H9 (cell line): ENCODE results near the gene STYXL2. TPM values are rescaled to one million over a fixed set of nuclear protein-coding genes. Genes with fewer than 3 reads are reported as not detected.

Source experiments
- DNase-seq: peaks from one replicate; pipeline ENCODE4 v3.0.0-alpha.2; 2017
- H2AFZ ChIP-seq: one replicate; pipeline ENCODE4 v1.6.1; 2013; ENCODE audit warnings: mild to moderate bottlenecking, low read length, control low read depth, moderate library complexity
- H2AK5ac ChIP-seq: 2 replicates; pipeline ENCODE4 v1.6.1; 2013; ENCODE audit warnings: low read length, control low read depth, mixed read lengths; ENCODE audit not compliant: insufficient read length
- H2BK120ac ChIP-seq: one replicate; pipeline ENCODE4 v1.6.1; 2013; ENCODE audit warnings: low read depth, mild to moderate bottlenecking, low read length, control low read depth, inconsistent platforms; ENCODE audit not compliant: poor library complexity, severe bottlenecking
- H2BK12ac ChIP-seq: 2 replicates; pipeline ENCODE4 v1.6.1; 2013; ENCODE audit warnings: low read length, control low read depth, mixed read lengths, low read depth; ENCODE audit not compliant: insufficient read length
- H2BK15ac ChIP-seq: 2 replicates; pipeline ENCODE4 v1.6.1; 2013; ENCODE audit warnings: low read depth, low read length, control low read depth
- H2BK20ac ChIP-seq: one replicate; pipeline ENCODE4 v1.6.1; 2013; ENCODE audit warnings: low read depth, mild to moderate bottlenecking, low read length, control low read depth, inconsistent platforms; ENCODE audit not compliant: poor library complexity, severe bottlenecking
- H2BK5ac ChIP-seq: 2 replicates; pipeline ENCODE4 v1.6.1; 2013; ENCODE audit warnings: low read length, control low read depth, mixed read lengths; ENCODE audit not compliant: insufficient read length
- H3K14ac ChIP-seq: 2 replicates; pipeline ENCODE4 v1.6.1; 2013; ENCODE audit warnings: low read length, control low read depth; ENCODE audit not compliant: insufficient read depth
- H3K18ac ChIP-seq: 2 replicates; pipeline ENCODE4 v1.6.1; 2013; ENCODE audit warnings: low read depth, mild to moderate bottlenecking, mixed read lengths, low read length, control low read depth; ENCODE audit not compliant: insufficient read length
- H3K23ac ChIP-seq: 2 replicates; pipeline ENCODE4 v1.6.1; 2013; ENCODE audit warnings: low read length, control low read depth, mixed read lengths, low read depth; ENCODE audit not compliant: insufficient read length
- H3K23me2 ChIP-seq: 2 replicates; pipeline ENCODE4 v1.6.1; 2013; ENCODE audit warnings: low read depth, mild to moderate bottlenecking, mixed read lengths, low read length, control low read depth; ENCODE audit not compliant: insufficient read length, poor library complexity, severe bottlenecking
- H3K27ac ChIP-seq: 2 replicates; pipeline ENCODE4 v1.5.1; 2013; ENCODE audit warnings: low read length, control low read depth, mixed read lengths, low read depth; ENCODE audit not compliant: insufficient read length
- H3K27me3 ChIP-seq: 2 replicates; pipeline ENCODE4 v1.6.1; 2013; ENCODE audit warnings: low read length, control low read depth, inconsistent platforms; ENCODE audit not compliant: insufficient read depth
- H3K4ac ChIP-seq: 2 replicates; pipeline ENCODE4 v1.6.1; 2013; ENCODE audit warnings: low read depth, mild to moderate bottlenecking, control low read depth, inconsistent platforms, low read length, moderate library complexity
- H3K4me1 ChIP-seq: 2 replicates; pipeline ENCODE4 v1.6.1; 2013; ENCODE audit warnings: low read length, control low read depth, inconsistent platforms; ENCODE audit not compliant: insufficient read depth
- H3K4me2 ChIP-seq: 2 replicates; pipeline ENCODE4 v1.6.1; 2013; ENCODE audit warnings: low read length, control low read depth, mixed read lengths; ENCODE audit not compliant: insufficient read length, insufficient read depth
- H3K56ac ChIP-seq: 2 replicates; pipeline ENCODE4 v1.6.1; 2013; ENCODE audit warnings: low read depth, mild to moderate bottlenecking, mixed read lengths, low read length, control low read depth; ENCODE audit not compliant: insufficient read length
- H3K79me1 ChIP-seq: 2 replicates; pipeline ENCODE4 v1.6.1; 2013; ENCODE audit warnings: low read depth, mild to moderate bottlenecking, moderate library complexity, low read length, control low read depth, inconsistent platforms; ENCODE audit not compliant: insufficient read depth, poor library complexity, severe bottlenecking
- H3K79me2 ChIP-seq: 2 replicates; pipeline ENCODE4 v1.6.1; 2013; ENCODE audit warnings: low read length, control low read depth, inconsistent platforms; ENCODE audit not compliant: insufficient read depth
- H3K9ac ChIP-seq: 2 replicates; pipeline ENCODE4 v1.6.1; 2013; ENCODE audit warnings: low read length, control low read depth, mixed read lengths; ENCODE audit not compliant: insufficient read length; ENCODE audit errors: extremely low read depth
- H3K9me3 ChIP-seq: one replicate; pipeline ENCODE4 v1.6.1; 2013; ENCODE audit warnings: low read depth, low read length, inconsistent platforms; ENCODE audit not compliant: control insufficient read depth
- H3T11ph ChIP-seq: one replicate; pipeline ENCODE4 v1.6.1; 2013; ENCODE audit warnings: mild to moderate bottlenecking, low read length, control low read depth, inconsistent platforms
- H4K20me1 ChIP-seq: one replicate; pipeline ENCODE4 v1.6.1; 2013; ENCODE audit not compliant: control insufficient read depth, insufficient read length, insufficient read depth
- H4K5ac ChIP-seq: 2 replicates; pipeline ENCODE4 v1.6.1; 2013; ENCODE audit warnings: low read depth, mild to moderate bottlenecking, mixed read lengths, low read length, control low read depth; ENCODE audit not compliant: insufficient read length
- H4K8ac ChIP-seq: replicated peaks from 2 replicates; pipeline ENCODE4 v1.6.1; 2013; ENCODE audit warnings: low read length, control low read depth, mixed read lengths, low read depth; ENCODE audit not compliant: insufficient read length
- H4K91ac ChIP-seq: 2 replicates; pipeline ENCODE4 v1.6.1; 2013; ENCODE audit warnings: low read depth, mild to moderate bottlenecking, moderate library complexity, mixed read lengths, low read length, control low read depth; ENCODE audit not compliant: insufficient read length
- H3K27ac Mint-ChIP-seq, 3 experiments: 2 replicates in 2 of 3; 3 replicates in 1 of 3; pipeline ENCODE4 v1.8.0; 2020 to 2021; ENCODE audit warnings: mixed read lengths in 3 of 3, mild to moderate bottlenecking in 1 of 3, moderate library complexity in 1 of 3
- H3K27me3 Mint-ChIP-seq: 2 replicates; pipeline ENCODE4 v1.8.0; 2021; ENCODE audit warnings: low read depth, mild to moderate bottlenecking, moderate library complexity, mixed read lengths
- H3K36me3 Mint-ChIP-seq, 3 experiments: 2 replicates in 2 of 3; 3 replicates in 1 of 3; pipeline ENCODE4 v1.8.0; 2020 to 2021; ENCODE audit warnings: low read depth in 3 of 3, mixed read lengths in 3 of 3; ENCODE audit not compliant: insufficient read depth in 1 of 3
- H3K4me1 Mint-ChIP-seq, 2 experiments: 2 replicates each; pipeline ENCODE4 v1.8.0; 2020; ENCODE audit warnings: mixed read lengths in 2 of 2
- H3K4me3 Mint-ChIP-seq, 2 experiments: 2 replicates in 1 of 2; 3 replicates in 1 of 2; pipeline ENCODE4 v1.8.0; 2020 to 2021; ENCODE audit warnings: mild to moderate bottlenecking in 2 of 2, mixed read lengths in 2 of 2, moderate library complexity in 1 of 2
- H3K9me3 Mint-ChIP-seq, 2 experiments: 2 replicates in 1 of 2; 3 replicates in 1 of 2; pipeline ENCODE4 v1.8.0; 2020; ENCODE audit warnings: mild to moderate bottlenecking in 2 of 2, mixed read lengths in 2 of 2, moderate library complexity in 1 of 2
- WGBS: extraction: QIAGEN DNeasy Blood & Tissue Kit; methylation state at CpG from one replicate; pipeline ENCODE4 v1.1.7; 2013; ENCODE audit warnings: missing lambda C conversion rate, low lambda C conversion rate, mixed read lengths; ENCODE audit not compliant: insufficient read length; ENCODE audit errors: extremely low coverage; 5-methylcytosine and 5-hydroxymethylcytosine counted together
- total RNA-seq: library from RNA; stranded (reverse); gene quantifications from 2 replicates; pipeline ENCODE4 v1.2.1, GENCODE V29; 2021
- TF ChIP-seq, protein P1 (sequence below): fragments of 200-600 bp; sonication (generic); conservative IDR thresholded peaks from 3 replicates; pipeline ENCODE4 v1.8.0; 2021; ENCODE audit warnings: antibody characterized with exemption, mild to moderate bottlenecking

The STYXL2 gene
- total RNA-seq, 1 experiment from 2014 or later: 0.09 TPM

GRCh38 chr1:167083066-167083665, 10.7 kb upstream of the STYXL2 start:
- no peak overlapping the region for H3K4ac ChIP-seq
- TF ChIP-seq, protein P1, sequence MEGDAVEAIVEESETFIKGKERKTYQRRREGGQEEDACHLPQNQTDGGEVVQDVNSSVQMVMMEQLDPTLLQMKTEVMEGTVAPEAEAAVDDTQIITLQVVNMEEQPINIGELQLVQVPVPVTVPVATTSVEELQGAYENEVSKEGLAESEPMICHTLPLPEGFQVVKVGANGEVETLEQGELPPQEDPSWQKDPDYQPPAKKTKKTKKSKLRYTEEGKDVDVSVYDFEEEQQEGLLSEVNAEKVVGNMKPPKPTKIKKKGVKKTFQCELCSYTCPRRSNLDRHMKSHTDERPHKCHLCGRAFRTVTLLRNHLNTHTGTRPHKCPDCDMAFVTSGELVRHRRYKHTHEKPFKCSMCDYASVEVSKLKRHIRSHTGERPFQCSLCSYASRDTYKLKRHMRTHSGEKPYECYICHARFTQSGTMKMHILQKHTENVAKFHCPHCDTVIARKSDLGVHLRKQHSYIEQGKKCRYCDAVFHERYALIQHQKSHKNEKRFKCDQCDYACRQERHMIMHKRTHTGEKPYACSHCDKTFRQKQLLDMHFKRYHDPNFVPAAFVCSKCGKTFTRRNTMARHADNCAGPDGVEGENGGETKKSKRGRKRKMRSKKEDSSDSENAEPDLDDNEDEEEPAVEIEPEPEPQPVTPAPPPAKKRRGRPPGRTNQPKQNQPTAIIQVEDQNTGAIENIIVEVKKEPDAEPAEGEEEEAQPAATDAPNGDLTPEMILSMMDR: no peak
- peaks cover 4 to 16% of the 10 kb centered on the region in 2 experiments for H3K4me1 Mint-ChIP-seq
- peaks cover 9% of the 10 kb centered on the region for H3K27me3 Mint-ChIP-seq
- H3K18ac ChIP-seq: no peak overlapping the region
- H3K27me3 ChIP-seq: no peaks in the 10 kb centered on the region
- H3K27ac Mint-ChIP-seq: no peak overlapping the region
- no peak overlapping the region for H3K4me3 Mint-ChIP-seq
- H3K9me3 Mint-ChIP-seq: no peaks in the 10 kb centered on the region; a peak in 1 of 5 replicates
- H3K27ac ChIP-seq: no peak overlapping the region
- H3K23me2 ChIP-seq: no peaks in the 10 kb centered on the region
- H2AK5ac ChIP-seq: no peak overlapping the region
- H3K4me2 ChIP-seq: no peak overlapping the region
- H3K36me3 Mint-ChIP-seq: no peaks in the 10 kb centered on the region
- H4K8ac ChIP-seq: no peak overlapping the region
- H2BK15ac ChIP-seq: no peak overlapping the region
- H2BK5ac ChIP-seq: no peak overlapping the region
- H3K9ac ChIP-seq: no peak overlapping the region
- H2BK12ac ChIP-seq: no peak overlapping the region
- no peak for DNase-seq
- H4K20me1 ChIP-seq: no peaks in the 10 kb centered on the region
- H4K5ac ChIP-seq: no peak overlapping the region
- H3K56ac ChIP-seq: no peak overlapping the region
- no peaks in the 10 kb centered on the region for H3K9me3 ChIP-seq
- H4K91ac ChIP-seq: no peak overlapping the region
- H3K14ac ChIP-seq: no peak overlapping the region
- no peak overlapping the region for H2AFZ ChIP-seq
- H3T11ph ChIP-seq: no peak overlapping the region
- no peak overlapping the region for H2BK120ac ChIP-seq
- no peaks in the 10 kb centered on the region for H3K79me2 ChIP-seq
- H3K4me1 ChIP-seq: no peaks in the 10 kb centered on the region
- no peak overlapping the region for H2BK20ac ChIP-seq
- no peak overlapping the region for H3K23ac ChIP-seq
- WGBS: no CpG with 5 or more reads among the region's 6 CpGs
- no peaks in the 10 kb centered on the region for H3K79me1 ChIP-seq
